ENCODE data around the gene HIP1R.

Gene HIP1R

GRCh38 chr12:122830517-122831214 lies 4.6 kb upstream of the HIP1R start:
- DNase-seq: no peak

DNA sequence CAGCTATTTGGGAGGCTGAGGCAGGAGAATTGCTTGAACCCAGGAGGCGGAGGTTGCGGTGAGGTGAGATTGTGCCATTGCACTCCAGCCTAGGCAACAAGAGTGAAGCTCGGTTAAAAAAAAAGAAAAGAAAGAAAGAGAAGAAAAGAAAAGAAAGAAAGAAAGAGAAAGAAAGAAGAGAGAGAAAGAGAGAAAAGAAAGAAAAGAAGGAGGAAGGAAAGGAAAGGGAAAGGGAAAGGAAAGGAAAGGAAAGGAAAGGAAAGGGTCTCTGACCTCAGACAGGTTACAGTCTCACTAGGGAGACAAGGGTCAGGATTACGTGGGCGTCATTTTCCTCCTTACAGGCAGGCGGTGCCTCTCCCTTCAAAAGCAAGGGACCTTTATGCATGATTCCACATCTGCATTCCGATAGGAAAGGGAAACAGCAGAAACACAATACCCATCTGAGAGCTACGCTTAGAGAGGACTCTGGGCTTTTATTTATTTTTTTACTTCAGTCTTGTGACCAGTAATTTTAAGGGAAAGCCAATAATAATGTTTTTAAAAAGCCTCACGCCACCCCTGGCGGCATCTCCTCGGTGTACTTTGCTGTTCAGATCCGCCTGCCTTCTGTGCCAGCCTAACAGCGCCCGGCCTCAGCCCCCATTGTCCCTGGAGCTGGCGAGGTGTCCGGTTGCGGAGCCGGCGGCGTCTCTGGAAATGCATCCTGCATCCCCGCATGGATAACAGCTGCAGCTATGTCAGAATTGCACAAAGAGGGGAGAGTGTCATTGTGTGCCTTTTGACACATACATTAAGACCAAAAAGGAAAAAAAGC lies 945 bp upstream of the HIP1R start:
- DNase-seq: no peak

DNA sequence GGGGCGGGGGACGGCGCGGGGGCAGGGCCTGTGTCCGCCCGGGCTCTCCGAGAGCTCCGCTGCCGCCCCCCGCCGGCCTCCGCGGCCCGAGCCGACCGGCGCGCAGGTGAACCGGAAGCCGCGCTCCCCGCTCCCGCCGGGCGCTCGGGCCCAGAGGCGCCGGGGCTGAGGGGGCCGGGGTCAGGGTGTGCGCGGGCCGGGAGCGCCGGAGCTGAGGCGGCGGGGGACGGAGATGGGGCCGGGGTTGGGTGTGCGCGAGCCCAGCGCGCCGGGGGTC lies 431 bp downstream of the HIP1R start:
- DNase-seq: no peak

GRCh38 chr12:122836027-122836921 lies 1.0 kb downstream of the HIP1R start:
- no peak for DNase-seq

DNA sequence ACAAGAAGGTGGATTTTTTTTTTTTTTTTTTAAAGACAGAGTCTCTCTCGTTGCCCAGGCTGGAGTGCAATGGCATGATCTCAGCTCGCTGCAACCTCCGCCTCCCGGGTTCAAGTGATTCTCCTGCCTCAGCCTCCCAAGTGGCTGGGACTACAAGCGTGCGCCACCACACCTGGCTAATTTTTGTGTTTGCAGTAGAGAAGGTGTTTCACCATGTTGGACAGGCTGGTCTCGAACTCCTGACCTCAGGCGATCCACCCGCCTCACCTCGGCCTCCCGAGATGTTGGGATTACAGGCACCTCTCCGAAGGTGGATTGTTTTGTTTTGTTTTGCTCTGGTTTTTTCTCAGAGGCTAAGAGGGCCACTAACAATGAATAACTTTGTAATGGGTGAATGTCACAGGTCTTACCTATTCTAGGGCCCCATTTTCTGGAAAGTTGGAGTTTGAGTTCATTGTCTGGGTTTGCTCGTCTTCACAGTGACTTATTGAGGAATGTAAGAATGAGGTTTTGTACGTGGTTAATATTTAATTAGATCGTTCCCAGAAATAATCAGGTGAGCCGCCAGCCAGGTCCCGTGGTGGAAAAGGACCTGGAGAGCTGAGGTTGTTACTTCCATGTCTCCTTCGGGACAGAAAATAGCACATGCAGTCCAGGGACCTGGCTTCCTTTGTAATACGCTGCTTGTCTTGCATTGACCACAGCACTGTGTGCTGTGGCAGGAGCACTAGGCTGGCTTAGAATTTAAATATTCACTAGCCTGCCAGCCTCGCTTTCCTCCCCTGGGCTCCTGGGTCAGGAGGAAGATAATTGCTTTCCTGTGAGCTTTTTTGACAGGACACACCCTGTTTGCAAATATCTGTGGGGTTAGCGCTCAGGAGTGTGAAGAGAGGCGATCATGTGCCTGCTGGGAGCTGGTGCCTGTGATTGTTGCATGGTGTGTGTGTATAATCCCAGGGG lies 2.3 kb downstream of the HIP1R start:
- no peak for DNase-seq

DNA sequence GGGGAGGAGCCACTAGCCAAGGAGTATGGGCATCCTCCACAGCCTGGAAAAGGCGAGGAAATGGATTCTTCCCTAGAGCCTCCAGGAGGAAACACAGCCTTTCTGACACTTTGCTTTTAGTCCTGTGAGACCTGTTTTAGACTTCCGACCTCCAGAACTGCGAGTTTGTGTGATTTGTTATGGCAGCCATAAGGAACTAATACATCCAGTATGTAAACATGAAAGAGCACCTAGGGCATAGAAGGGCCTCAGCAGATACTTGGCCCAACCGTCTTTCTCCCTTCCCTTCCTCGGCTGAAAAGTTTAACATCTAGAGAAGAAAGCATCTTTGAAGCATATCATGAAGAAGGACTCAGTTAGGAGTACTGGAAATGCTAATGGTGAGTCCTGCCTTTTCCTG lies 3.6 kb downstream of the HIP1R start:
- no peak for DNase-seq

- no peak for DNase-seq
Observed at GRCh38 chr12:122839907-122840554, 4.8 kb downstream of the HIP1R start.

GRCh38 chr12:122840580-122841513 lies 5.6 kb downstream of the HIP1R start:
- no peak for DNase-seq

GRCh38 chr12:122841544-122842321 lies 6.5 kb downstream of the HIP1R start:
- no peak for DNase-seq

GRCh38 chr12:122842505-122843405 lies 7.5 kb downstream of the HIP1R start:
- DNase-seq: no peak

GRCh38 chr12:122843455-122843854 lies 8.2 kb downstream of the HIP1R start:
- DNase-seq: no peak

DNA sequence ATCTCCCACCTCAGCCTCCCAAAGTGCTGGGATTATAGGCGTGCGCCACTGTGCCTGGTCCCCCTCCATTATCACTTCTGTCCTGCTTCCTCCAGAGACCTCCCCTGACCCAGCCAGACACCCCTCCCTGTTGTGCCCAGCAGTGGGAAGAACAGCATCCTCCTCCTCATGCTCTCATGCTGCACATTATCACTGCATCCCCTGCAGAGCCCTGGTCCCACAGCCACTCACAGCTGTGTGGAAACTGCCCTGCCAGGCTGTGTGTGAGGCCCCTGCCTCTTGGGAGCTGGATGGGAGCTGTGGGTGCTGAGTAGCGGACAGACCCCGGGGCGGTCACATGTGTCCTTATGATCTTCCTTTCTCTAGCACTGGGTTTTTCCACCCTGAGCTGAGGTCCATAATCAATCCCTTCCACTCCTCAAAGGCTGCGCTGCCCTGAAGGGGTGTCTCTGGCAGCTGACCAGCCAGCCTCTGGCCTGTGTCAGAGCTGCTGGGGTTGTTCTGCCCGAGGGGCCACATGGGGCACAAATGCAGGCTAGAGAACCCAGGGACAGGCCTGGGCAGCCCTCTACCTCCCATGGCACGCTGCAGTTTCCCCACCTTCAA lies 9.2 kb downstream of the HIP1R start:
- no peak for DNase-seq

DNA sequence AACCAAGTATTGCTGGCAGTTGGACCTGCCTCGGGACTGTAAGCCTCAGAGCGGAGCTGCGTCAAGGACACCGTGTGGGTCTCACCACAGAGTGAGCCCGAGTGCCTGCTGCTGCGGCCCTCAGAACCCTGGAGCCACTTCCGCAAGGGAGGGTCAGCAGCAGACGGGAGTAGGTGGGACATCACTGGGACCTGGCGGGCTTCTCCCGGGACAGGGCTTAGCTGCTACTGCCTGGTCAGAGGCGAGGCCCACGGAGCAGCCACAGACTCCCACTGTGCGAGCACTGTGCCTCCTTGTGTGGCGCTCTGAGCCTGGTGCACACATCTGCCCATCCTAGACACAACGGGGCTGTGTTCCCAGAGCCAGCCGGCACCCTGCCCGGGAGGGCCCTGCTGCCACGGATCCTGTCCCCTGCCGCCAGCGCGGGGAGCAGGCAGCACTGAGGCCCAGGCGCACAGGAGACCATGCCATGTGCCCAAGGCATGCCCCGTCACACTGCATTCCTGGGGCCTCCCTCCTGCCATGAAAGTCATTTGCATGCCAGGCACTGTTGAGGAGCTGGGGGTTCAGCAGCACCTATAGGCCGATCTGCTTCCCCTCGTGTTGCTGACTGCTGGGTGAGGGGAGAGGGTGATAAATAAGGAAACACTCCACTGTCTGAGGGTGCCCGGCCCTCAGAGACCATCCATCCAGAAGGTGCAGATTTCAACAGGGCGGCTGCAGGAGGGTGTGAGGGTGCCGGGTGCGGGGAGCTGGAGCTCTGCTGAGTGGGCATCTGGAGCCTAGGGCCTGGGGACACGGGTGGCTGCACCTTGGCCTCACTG lies 10.0 kb downstream of the HIP1R start:
- DNase-seq: no peak

DNA sequence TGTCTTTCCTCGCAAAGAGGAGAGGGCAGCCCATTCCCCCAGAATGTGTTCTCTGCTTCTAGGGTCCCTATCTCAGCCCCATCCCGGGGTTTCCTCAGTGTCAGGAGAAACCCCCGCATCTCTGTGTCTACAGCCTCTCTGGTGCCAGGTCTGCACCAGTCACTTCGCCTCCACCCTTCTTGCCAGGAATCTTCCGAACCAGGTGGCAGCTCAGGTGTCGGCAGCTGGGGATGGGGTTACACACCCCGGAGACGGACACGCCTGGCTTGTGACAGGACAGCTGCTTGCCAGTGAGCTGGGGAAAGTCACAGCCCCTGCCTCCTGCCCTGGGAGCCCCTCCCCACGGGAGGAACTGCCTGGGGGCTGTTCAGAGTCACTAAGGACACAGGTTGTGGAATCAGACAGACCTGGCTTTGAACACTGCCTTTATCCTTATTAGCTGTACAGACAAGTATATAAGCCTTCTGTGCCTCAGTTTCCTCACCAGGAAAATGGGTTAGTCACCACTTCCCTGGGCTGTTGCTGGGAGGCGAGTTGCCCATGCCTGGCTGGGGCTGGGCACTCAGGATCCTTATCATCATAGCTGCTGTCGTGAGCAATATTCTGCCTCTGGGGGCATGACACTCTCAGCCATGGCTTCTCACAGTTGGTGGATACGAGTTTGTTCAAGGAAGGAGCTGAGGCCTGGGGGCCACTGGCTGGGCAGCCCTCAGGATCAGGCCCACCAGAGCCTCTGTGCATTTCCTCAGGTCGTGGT lies 10.8 kb downstream of the HIP1R start:
- no peak for DNase-seq

DNA sequence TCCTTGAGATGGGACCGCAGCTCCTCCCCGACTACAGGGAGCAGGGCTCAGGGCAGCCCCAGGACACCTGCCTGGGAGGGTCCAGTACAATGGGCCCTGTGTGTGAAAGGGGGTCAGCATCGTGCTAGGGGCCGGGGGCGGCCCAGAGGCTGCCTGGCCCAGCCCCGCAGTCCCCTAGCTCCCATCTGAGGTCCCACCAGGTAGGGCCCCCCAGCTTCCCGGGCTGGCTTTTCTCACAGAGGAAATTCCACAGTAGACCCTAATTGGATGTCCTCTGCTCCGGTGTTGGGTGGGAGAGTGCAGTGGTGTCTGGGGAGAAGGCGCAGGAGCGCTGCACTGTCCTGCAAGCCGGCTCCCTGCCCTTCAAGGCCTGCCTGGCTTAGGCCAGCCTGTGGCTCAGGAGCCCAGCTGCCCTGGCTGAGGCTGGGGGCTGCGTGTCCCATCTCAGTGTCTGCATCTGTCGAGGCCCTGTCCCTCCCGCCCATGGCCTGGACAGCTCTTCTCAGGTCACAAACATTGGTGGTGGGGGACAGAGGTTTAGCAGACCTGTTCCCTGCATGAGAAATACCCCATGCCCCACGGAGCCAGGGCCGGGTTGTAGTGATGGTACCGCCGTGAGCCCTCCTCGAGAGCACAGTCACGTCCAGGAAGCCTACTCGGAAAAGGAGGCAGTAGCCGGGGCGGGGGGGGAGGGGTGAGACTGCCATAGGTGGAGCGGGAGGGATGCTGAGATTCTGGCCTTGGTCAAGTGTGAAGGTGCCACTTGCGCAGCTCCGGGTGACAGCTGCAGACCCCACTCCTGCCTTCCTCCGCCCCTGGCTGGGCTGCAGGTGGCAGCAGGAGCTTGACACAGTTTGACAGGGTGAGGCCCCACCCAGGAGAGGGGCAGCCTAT lies 11.6 kb downstream of the HIP1R start:
- DNase-seq: no peak

DNA sequence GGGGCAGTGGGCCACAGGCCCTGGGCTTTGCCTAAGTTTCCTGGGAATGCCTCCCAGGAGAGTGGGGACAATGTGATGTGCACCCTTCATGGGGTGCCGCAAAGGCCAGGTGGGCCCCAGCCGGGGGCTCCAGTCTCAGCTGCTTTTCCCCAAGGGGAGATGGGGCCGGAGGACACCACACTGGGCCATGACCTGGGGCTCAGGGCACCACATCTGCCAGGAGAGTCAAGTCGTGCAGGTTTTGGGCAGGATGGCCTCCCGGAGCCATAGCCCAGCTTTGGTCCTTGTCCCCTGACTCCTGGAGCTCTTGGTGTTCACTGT lies 12.2 kb downstream of the HIP1R start:
- DNase-seq: no peak

Data from GF-D8 (cell line).